Posterior cingulate gyrus (tissue), 11 donors: ENCODE measurements around the gene MYCN.
A peak's percentile ranks its signal among the peaks of the same experiment; 100 is the strongest.
"Not testable (repeated sequence)": the region's sequence is repeated elsewhere in the genome, so short reads cannot be mapped to it uniquely, and the experiment has no call there.

ENCODE experiments used
- DNase-seq, 10 donors: peaks; one replicate each; pipeline versions ENCODE4 v3.0.0 to v3.0.0-alpha.2; 2020 to 2021; ENCODE audit warnings: mixed read lengths in 3 of 10
- intact Hi-C: fragments of 100-400 bp; cut with DNase I; formaldehyde crosslinking; loops from one replicate; pipeline ENCODE4 v1.15.1; 2023

Gene MYCN

GRCh38 chr2:15939854-15940660, at the start of gene MYCN:
Gene MYCN, plus strand, starts transcription at chr2:15940550. Its CDS starts 1,515 bp downstream, at chr2:15942065.
- DNase-seq: peak; percentile 57 to 95 (median 80)
- intact Hi-C loops: loop anchor here (1.0 to 10.0 kb wide), 8 partner anchors 97 to 568 kb away; no protein-coding TSS in a partner anchor

- intact Hi-C loops: no loop called here
- DNase-seq: no peak
Observed at GRCh38 chr2:15890936-15891905, 49.1 kb upstream of the MYCN start.

GRCh38 chr2:15892151-15892880, 48.0 kb upstream of the MYCN start:
- DNase-seq: no peak
- intact Hi-C loops: no loop called here

- DNase-seq: no peak
- intact Hi-C loops: no loop called here
Observed at GRCh38 chr2:15893085-15893484, 47.3 kb upstream of the MYCN start.

GRCh38 chr2:15893689-15894480, 46.5 kb upstream of the MYCN start:
- no peak for DNase-seq
- intact Hi-C loops: no loop called here

- intact Hi-C loops: no loop called here
- DNase-seq: no peak
Observed at GRCh38 chr2:15894481-15895144, 45.7 kb upstream of the MYCN start.

GRCh38 chr2:15895615-15896469, 44.5 kb upstream of the MYCN start:
- intact Hi-C loops: no loop called here
- DNase-seq: no peak

GRCh38 chr2:15896859-15897258, 43.5 kb upstream of the MYCN start:
- intact Hi-C loops: no loop called here
- DNase-seq: no peak

GRCh38 chr2:15897431-15898098, 42.8 kb upstream of the MYCN start:
- DNase-seq: no peak
- intact Hi-C loops: no loop called here

- DNase-seq: no peak
- intact Hi-C loops: no loop called here
Observed at GRCh38 chr2:15899327-15899612, 41.1 kb upstream of the MYCN start.

GRCh38 chr2:15899751-15900493, 40.4 kb upstream of the MYCN start:
- intact Hi-C loops: no loop called here
- DNase-seq: no peak

GRCh38 chr2:15901095-15901807, 39.1 kb upstream of the MYCN start:
- intact Hi-C loops: no loop called here
- DNase-seq: no peak

GRCh38 chr2:15901808-15902130, 38.6 kb upstream of the MYCN start:
- intact Hi-C loops: no loop called here

GRCh38 chr2:15903910-15904309, 36.4 kb upstream of the MYCN start:
- DNase-seq, intact Hi-C loops: not testable (repeated sequence)

More at GRCh38 chr2:15901808-15902130, 38.6 kb upstream of the MYCN start:
- DNase-seq: no peak

- intact Hi-C loops: no loop called here
- DNase-seq: no peak
Observed at GRCh38 chr2:15905267-15905645, 35.1 kb upstream of the MYCN start.

- intact Hi-C loops: no loop called here
- DNase-seq: no peak
Observed at GRCh38 chr2:15905986-15906491, 34.3 kb upstream of the MYCN start.

GRCh38 chr2:15906778-15907177, 33.6 kb upstream of the MYCN start:
- intact Hi-C loops: no loop called here

More at GRCh38 chr2:15906778-15907177, 33.6 kb upstream of the MYCN start:
- DNase-seq: no peak
